ENCODE data around the gene DOCK8. TPM values are rescaled to one million over a fixed set of nuclear protein-coding genes. Genes with fewer than 3 reads are reported as not detected.

Gene DOCK8
- total RNA-seq, 1 experiment from 2014 or later: 0.80 TPM

- Histone ChIP-seq H3K36me3 (replicated peaks; ENCODE audit: control insufficient read depth, insufficient read depth, low read length) (no peaks in the 10 kb centered on the region), H3K27me3 (ENCODE audit: control insufficient read depth, insufficient read depth, low read length) (no peaks in the 10 kb centered on the region), H3K4me3 (ENCODE audit: insufficient read depth, low read depth, low read length) (no peak overlapping the region)
- DNase-seq: no peak
Measured at GRCh38 chr9:438961-439768, 224.5 kb downstream of the DOCK8 start.

GRCh38 chr9:441126-441525 lies 226.5 kb downstream of the DOCK8 start:
- Histone ChIP-seq H3K36me3 (replicated peaks; ENCODE audit: control insufficient read depth, insufficient read depth, low read length) (no peaks in the 10 kb centered on the region), H3K27me3 (ENCODE audit: control insufficient read depth, insufficient read depth, low read length) (no peaks in the 10 kb centered on the region), H3K4me3 (ENCODE audit: insufficient read depth, low read depth, low read length) (no peak overlapping the region)
- DNase-seq: no peak

GRCh38 chr9:444528-444927 lies 229.9 kb downstream of the DOCK8 start:
- DNase-seq: peak; percentile 29
- Histone ChIP-seq H3K4me3 (ENCODE audit: insufficient read depth, low read depth, low read length) (no peak overlapping the region), H3K27me3 (ENCODE audit: control insufficient read depth, insufficient read depth, low read length) (no peaks in the 10 kb centered on the region), H3K36me3 (replicated peaks; ENCODE audit: control insufficient read depth, insufficient read depth, low read length) (no peaks in the 10 kb centered on the region)

GRCh38 chr9:445033-445432 lies 230.4 kb downstream of the DOCK8 start:
- no peak for DNase-seq
- Histone ChIP-seq H3K27me3 (ENCODE audit: control insufficient read depth, insufficient read depth, low read length) (no peaks in the 10 kb centered on the region), H3K4me3 (ENCODE audit: insufficient read depth, low read depth, low read length) (no peak overlapping the region)

GRCh38 chr9:446074-446699 lies 231.5 kb downstream of the DOCK8 start:
- Histone ChIP-seq H3K27me3 (ENCODE audit: control insufficient read depth, insufficient read depth, low read length) (no peaks in the 10 kb centered on the region), H3K4me3 (ENCODE audit: insufficient read depth, low read depth, low read length) (no peak overlapping the region), H3K36me3 (replicated peaks; ENCODE audit: control insufficient read depth, insufficient read depth, low read length) (no peaks in the 10 kb centered on the region)
- no peak for DNase-seq

More at GRCh38 chr9:445033-445432, 230.4 kb downstream of the DOCK8 start:
- H3K36me3 ChIP-seq (replicated peaks; ENCODE audit: control insufficient read depth, insufficient read depth, low read length): no peaks in the 10 kb centered on the region

- DNase-seq: no peak
- no peaks in the 10 kb centered on the region for H3K36me3 ChIP-seq (replicated peaks; ENCODE audit: control insufficient read depth, insufficient read depth, low read length)
- no peak overlapping the region for H3K4me3 ChIP-seq (ENCODE audit: insufficient read depth, low read depth, low read length)
- H3K27me3 ChIP-seq (ENCODE audit: control insufficient read depth, insufficient read depth, low read length): no peaks in the 10 kb centered on the region
Measured at GRCh38 chr9:447230-448025, 232.8 kb downstream of the DOCK8 start.

- H3K36me3 ChIP-seq (replicated peaks; ENCODE audit: control insufficient read depth, insufficient read depth, low read length): no peaks in the 10 kb centered on the region
- H3K27me3 ChIP-seq (ENCODE audit: control insufficient read depth, insufficient read depth, low read length): no peaks in the 10 kb centered on the region
- no peak overlapping the region for H3K4me3 ChIP-seq (ENCODE audit: insufficient read depth, low read depth, low read length)
- no peak for DNase-seq
Measured at GRCh38 chr9:450057-450456, 235.4 kb downstream of the DOCK8 start.

- no peaks in the 10 kb centered on the region for H3K27me3 ChIP-seq (ENCODE audit: control insufficient read depth, insufficient read depth, low read length)
- no peak for DNase-seq
- H3K4me3 ChIP-seq (ENCODE audit: insufficient read depth, low read depth, low read length): no peak overlapping the region
- H3K36me3 ChIP-seq (replicated peaks; ENCODE audit: control insufficient read depth, insufficient read depth, low read length): no peaks in the 10 kb centered on the region
Measured at GRCh38 chr9:450561-450960, 235.9 kb downstream of the DOCK8 start.

GRCh38 chr9:453832-454231 lies 239.2 kb downstream of the DOCK8 start:
- H3K27me3 ChIP-seq (ENCODE audit: control insufficient read depth, insufficient read depth, low read length): no peaks in the 10 kb centered on the region
- no peak for DNase-seq
- H3K4me3 ChIP-seq (ENCODE audit: insufficient read depth, low read depth, low read length): no peak overlapping the region
- no peaks in the 10 kb centered on the region for H3K36me3 ChIP-seq (replicated peaks; ENCODE audit: control insufficient read depth, insufficient read depth, low read length)

- DNase-seq: no peak
- no peaks in the 10 kb centered on the region for H3K27me3 ChIP-seq (ENCODE audit: control insufficient read depth, insufficient read depth, low read length)
- no peaks in the 10 kb centered on the region for H3K36me3 ChIP-seq (replicated peaks; ENCODE audit: control insufficient read depth, insufficient read depth, low read length)
- no peak overlapping the region for H3K4me3 ChIP-seq (ENCODE audit: insufficient read depth, low read depth, low read length)
Measured at GRCh38 chr9:456365-456764, 241.7 kb downstream of the DOCK8 start.

- Histone ChIP-seq H3K36me3 (replicated peaks; ENCODE audit: control insufficient read depth, insufficient read depth, low read length) (no peaks in the 10 kb centered on the region), H3K27me3 (ENCODE audit: control insufficient read depth, insufficient read depth, low read length) (no peaks in the 10 kb centered on the region), H3K4me3 (ENCODE audit: insufficient read depth, low read depth, low read length) (no peak overlapping the region)
- DNase-seq: no peak
Measured at GRCh38 chr9:458590-458989, 243.9 kb downstream of the DOCK8 start.

GRCh38 chr9:459491-460444 lies 245.1 kb downstream of the DOCK8 start:
- H3K27me3 ChIP-seq (ENCODE audit: control insufficient read depth, insufficient read depth, low read length): no peaks in the 10 kb centered on the region
- no peak overlapping the region for H3K4me3 ChIP-seq (ENCODE audit: insufficient read depth, low read depth, low read length)
- H3K36me3 ChIP-seq (replicated peaks; ENCODE audit: control insufficient read depth, insufficient read depth, low read length): no peaks in the 10 kb centered on the region
- DNase-seq: no peak

GRCh38 chr9:462121-462520 lies 247.5 kb downstream of the DOCK8 start:
- no peaks in the 10 kb centered on the region for H3K36me3 ChIP-seq (replicated peaks; ENCODE audit: control insufficient read depth, insufficient read depth, low read length)
- H3K4me3 ChIP-seq (ENCODE audit: insufficient read depth, low read depth, low read length): no peak overlapping the region
- no peak for DNase-seq
- H3K27me3 ChIP-seq (ENCODE audit: control insufficient read depth, insufficient read depth, low read length): no peaks in the 10 kb centered on the region

- no peaks in the 10 kb centered on the region for H3K27me3 ChIP-seq (ENCODE audit: control insufficient read depth, insufficient read depth, low read length)
- no peaks in the 10 kb centered on the region for H3K36me3 ChIP-seq (replicated peaks; ENCODE audit: control insufficient read depth, insufficient read depth, low read length)
- no peak for DNase-seq
- no peak overlapping the region for H3K4me3 ChIP-seq (ENCODE audit: insufficient read depth, low read depth, low read length)
Measured at GRCh38 chr9:462606-463005, 247.9 kb downstream of the DOCK8 start.

Data from H7 (cell line).